NCI-H1105 treated with DMSO at 0.1 percent for 48 hours (cell line): ENCODE results near the gene NR5A1.

Experiments
- DNase-seq: peaks from one replicate; lab custom pipeline; 2025; lab: John Stamatoyannopoulos, UW

NR5A1 gene

GRCh38 chr9:124514125-124514524 is 6.9 kb upstream of the NR5A1 start:
- no peak for DNase-seq

- DNase-seq: no peak
Measured at GRCh38 chr9:124513376-124513994, 6.3 kb upstream of the NR5A1 start.

GRCh38 chr9:124512806-124513204 is 5.6 kb upstream of the NR5A1 start:
- DNase-seq: no peak

DNA sequence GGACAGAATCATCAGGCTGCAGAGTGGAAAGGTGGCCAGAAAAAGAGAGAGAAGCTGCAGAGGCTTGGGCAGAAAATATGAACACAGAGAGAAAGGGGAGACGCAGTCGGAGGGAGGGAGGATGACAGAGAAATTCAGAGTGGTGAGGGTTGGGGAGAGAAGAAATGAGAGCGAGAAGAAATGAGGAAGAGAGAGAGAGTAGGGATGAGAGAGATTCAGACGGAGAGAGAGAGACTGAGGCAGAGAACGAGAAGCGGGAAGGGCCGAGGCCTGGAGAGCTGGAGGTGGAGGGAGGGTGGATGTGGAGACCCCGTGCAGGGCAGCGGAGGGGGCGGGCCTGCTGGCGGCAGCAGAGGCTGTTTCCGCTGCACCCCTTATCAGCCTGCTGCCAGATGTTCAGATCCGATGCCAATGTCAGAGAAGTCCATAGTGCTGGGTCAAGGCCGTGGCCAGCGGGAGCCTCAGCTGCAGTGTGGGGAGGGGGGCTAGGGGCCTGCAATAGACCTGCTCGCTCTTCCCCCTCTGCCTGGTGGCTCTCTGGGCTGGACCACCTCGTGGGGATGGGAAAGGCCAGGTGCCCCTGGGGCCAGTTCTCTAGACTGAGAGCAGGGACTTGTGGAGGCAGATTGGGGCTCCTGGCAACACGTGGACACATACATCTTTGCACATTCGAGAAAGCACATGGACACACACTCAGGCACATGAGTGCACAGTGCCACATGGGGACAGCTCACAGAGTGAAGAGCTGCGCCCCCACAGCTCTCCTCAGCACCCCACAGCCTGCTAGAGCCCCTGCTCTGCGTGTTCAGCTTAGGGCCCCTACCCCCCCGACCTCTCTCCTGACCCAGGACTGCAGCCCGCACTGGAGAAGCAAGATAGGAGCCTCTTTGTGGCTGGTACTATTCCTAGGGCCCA is 4.9 kb upstream of the NR5A1 start:
- no peak for DNase-seq

- DNase-seq: no peak
Measured at GRCh38 chr9:124511426-124511840, 4.2 kb upstream of the NR5A1 start.

DNA sequence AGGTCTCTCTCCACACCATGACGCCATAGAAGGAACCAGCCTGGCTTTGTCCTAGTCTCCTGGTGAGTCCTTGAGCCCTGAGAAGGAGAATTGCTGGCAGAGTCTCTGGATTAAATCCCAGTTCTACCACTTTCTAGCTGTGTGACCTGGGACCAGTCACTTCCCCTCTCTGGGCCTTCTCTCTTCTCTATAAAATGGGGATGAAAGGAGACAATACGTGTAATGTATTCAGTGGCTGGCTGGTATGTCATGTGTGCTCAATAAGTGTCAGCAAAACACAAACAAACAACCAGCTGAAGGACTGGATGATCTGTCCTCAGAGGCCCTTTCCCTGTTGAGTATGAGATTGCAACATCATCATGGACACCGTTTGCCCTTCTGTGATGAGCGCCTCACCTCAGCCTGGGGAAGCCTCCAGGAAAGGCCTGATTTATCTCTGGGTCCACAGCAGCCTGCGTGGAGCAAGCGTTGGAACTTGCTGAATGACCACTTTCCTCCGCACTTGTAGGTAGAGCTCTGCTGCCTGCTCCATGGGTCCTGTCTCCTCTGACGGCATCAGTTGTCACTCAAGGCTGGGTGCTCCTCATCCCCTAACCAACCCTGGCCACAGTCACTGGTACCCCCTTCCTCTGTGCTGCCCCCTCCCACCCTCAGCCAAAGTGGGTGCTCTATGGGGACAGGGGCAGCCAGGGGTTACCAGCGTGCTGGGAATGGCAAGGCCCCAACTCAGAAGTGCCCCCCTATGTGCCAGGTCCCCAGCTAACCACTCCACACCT is 3.6 kb upstream of the NR5A1 start:
- no peak for DNase-seq

DNA sequence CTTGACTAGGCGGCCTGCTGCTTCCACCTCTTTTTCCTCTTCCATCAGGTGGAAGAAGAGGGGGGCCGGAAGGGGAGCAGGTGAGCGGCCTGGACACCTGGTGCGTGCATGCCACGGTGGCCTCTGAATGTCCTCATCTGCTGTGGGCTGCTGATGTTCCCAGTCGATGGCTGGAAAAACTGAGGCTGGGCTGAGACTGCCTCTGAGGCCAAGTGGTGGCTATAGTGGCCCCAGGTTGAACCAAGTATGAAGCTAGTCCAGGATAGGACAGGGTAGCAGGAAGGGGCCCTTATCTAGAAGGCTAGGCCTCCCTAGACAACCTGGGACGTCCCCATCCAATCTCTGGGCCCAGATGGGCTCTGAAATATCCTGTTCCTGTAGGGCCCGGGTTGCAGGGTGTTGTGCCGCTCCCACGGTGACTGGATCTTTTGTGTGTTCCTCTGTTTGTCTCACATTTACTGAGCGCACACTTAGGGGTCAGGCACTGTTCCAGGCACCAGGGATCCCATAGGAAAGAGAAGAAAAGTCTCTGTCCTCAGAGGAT is 753 bp upstream of the NR5A1 start:
- no peak for DNase-seq

- DNase-seq: no peak
Measured at GRCh38 chr9:124506433-124506832, 766 bp downstream of the NR5A1 start.

DNA sequence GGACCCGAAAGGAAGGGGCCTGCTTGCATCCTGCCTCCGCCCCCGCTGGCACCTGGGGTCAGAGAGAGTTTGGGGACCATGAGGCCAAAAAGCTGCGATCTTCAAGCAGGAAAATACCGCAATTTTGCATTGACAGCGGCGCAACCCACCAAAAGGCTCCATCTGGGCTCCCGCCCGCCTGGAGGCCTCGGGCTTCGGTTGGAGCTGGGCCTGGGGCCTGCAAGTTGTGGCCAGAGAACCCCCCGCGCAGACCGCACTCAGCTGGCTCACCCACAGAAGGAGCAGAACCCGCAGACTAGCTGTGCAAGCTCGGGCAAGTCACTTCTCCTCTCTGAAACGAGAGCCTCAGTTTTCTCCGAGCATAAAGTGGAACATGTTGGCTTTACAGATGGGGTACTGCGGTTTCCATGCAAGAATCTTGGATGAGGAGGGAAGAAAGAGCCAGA is 1.3 kb downstream of the NR5A1 start:
- no peak for DNase-seq

GRCh38 chr9:124505006-124505900 is 1.9 kb downstream of the NR5A1 start:
- no peak for DNase-seq

- DNase-seq: no peak
Measured at GRCh38 chr9:124504530-124505005, 2.6 kb downstream of the NR5A1 start.

DNA sequence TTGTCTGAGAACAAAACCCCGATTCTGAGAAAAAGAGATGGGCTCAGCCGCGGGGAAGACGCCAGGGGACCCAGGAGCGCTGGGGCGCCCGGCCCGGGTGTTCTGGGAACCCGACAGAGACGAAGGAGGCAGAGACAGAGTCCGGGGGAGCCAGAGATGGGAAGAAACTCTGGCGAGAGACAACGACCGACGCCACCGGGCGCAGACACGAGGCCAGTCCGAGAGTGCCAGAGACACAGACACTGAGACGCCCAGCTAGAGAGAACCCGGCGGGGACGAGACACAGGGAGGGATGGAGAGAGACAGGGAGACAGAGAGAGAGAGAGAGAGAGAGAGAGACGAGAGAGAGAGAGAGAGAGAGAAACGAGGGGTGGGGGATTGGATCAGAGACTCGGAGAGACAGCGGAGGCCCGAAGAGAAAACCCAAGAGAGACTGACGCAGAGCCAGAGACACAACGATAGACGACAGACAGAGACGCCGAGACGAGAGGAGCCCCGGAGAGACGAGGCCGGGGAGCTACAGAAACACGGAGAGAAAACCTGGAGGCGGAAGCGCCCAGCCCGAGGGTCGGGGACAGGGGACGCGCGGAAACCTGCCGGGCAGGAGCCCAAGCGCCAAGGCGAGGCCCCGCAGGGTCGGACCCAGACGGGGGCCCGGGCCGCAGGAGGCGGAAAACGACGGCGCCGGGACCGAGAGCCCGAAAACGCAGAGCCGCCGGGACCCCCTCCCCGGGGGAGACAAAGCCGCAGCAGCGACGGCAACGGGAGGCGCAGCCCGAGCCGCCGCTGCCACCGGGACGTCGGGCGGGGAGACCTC is 3.3 kb downstream of the NR5A1 start:
- no peak for DNase-seq

- no peak for DNase-seq
Measured at GRCh38 chr9:124502711-124503702, 4.2 kb downstream of the NR5A1 start.

DNA sequence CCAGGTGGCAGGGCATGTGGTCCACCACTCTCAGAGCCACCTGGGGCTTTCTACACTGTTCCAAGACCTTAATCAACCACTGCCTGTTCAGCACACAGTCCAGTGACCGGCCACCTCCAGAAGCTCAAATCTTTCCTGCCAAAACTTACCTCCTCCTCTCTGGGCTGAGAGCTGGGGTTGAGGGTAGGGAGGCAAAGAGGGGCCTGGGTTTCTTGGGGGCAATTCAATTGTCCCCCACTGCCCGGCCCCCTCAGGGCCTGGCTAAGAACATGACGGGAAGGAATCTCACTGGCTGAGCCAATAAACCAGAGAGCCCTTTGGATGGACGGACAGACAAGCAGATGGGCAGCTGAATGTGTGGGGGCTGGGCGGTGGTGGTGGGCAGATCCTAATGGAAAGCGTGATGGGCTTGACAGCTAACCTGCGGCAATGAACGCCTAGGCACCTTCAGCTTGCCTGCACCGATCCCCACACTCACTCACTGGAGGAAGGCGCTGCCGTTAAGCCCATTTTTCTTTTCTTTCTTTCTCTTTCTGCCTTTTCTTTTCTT is 5.4 kb downstream of the NR5A1 start:
- DNase-seq: no peak

DNA sequence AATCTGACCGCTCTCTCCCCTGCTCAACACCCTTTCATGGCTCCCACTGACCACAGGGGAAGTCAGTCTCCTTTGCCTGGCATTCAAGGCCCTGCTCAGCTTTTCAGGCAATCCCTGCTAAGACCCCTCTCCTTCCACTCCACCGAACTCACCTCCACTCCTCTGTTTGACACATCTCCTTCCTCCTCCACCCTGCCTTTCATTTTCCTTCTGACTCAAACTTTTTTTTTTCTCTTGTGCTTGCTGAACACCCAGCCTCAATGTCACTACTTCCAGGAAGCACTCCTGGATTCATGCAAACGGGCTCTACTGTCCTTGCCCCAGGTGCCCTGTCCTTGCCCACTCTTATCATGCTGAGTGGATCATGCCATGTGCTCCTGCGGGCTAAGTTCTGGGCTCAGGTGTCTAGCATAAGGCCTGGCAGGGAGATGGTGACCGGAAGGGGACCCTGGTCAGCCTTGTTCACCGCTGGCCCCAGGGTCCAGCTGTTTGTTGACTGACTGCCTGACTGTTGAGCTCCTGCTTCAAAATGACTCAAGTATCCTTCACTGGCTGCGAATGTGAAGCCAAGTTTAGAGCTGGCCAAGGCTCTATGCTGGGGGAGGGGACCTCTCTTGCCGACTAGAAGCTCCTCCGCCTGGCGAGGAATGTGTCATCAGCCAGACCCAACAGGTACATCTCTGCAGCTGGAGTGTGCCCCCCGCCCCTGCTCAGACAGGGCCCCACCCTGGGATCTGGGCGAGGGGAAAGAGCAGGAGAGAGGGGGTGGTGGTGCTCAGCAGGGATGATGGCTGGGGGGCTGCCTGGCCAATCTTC is 6.2 kb downstream of the NR5A1 start:
- DNase-seq: no peak

DNA sequence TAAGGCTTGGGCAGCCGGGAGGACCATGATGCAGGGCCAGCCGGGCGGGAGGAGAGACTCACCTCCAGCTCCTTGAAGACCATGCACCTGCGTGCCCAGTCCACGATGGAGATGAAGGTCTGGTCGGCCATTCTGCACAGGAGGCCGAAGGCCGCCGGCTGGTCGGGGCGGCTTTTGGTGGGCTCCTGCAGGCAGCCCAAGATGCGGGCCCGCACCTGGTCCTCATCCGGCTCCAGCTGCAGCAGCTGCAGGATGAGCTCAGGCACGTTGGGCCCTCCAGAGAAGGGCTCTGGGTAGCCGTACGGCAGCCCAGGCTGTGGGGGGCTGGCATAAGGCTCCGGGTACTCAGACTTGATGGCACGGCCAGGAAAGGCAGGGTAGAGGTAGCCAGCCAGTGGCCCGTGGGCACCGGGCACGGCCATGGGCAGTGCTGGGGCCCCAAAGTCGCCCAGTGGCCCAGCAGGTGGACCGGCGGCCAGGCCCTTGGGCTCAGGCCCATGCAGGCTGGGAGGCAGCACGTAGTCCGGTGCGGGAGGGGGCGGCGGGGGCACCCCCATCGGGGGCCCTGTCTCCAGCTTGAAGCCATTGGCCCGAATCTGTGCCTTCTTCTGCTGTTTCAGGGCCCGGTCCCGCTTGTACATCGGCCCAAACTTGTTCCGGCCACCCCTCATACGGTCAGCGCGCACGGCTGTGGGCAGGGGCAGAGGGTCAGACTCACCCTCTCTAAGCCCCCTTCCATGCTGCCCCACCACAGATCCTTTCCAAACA is 7.0 kb downstream of the NR5A1 start:
- DNase-seq: no peak

DNA sequence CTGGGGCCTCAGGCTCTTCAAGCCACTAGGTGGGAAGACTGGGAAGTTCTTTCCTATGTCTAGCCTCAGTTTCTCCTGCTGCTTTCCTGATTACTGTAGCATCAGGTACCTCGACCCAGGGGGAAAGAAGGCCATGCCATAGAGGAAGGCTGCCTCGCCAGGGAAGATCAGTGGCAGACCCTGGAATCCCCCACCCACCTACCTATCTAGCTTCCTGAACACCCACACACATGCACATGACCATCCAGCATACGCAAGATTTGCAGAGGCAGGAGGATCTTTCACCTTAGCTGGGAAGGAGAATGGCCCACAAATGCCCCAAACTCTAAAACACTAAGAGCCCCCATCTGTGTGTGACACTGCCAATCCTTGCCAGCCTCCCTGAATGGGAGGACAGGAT is 8.0 kb downstream of the NR5A1 start:
- no peak for DNase-seq
